Progenitor cell of endocrine pancreas (in vitro differentiated cells): ENCODE results near the gene ACP1. TPM values are rescaled to one million over a fixed set of nuclear protein-coding genes. Genes with fewer than 3 reads are reported as not detected.

Experiments
- DNase-seq: peaks from one replicate; pipeline ENCODE4 v3.0.0; 2021; ENCODE audit warnings: low spot score; ENCODE audit not compliant: unreplicated experiment
- H3K27ac Mint-ChIP-seq: 2 replicates; pipeline ENCODE4 v1.8.0; 2021; ENCODE audit warnings: mild to moderate bottlenecking, moderate library complexity, mixed read lengths
- H3K27me3 Mint-ChIP-seq: 2 replicates; pipeline ENCODE4 v1.8.0; 2021; ENCODE audit warnings: mixed read lengths
- H3K36me3 Mint-ChIP-seq: 2 replicates; pipeline ENCODE4 v1.8.0; 2022; ENCODE audit warnings: mixed read lengths; ENCODE audit not compliant: insufficient read depth
- H3K4me1 Mint-ChIP-seq: 2 replicates; pipeline ENCODE4 v1.8.0; 2021; ENCODE audit warnings: low read depth, mixed read lengths
- H3K4me3 Mint-ChIP-seq: 2 replicates; pipeline ENCODE4 v1.8.0; 2021; ENCODE audit warnings: low read depth, mild to moderate bottlenecking, moderate library complexity, mixed read lengths
- H3K9me3 Mint-ChIP-seq: 2 replicates; pipeline ENCODE4 v1.8.0; 2021; ENCODE audit warnings: low read depth, mixed read lengths
- CTCF ChIP-seq: fragments of 200-600 bp; sonication (generic); IDR thresholded peaks from one replicate; pipeline ENCODE4 v1.5.0; 2021; ENCODE audit warnings: antibody characterized with exemption, mild to moderate bottlenecking; ENCODE audit not compliant: unreplicated experiment
- total RNA-seq: library from RNA; stranded (reverse); gene quantifications from 2 replicates; pipeline ENCODE4 v1.2.1, GENCODE V29; 2021

ACP1 gene
- total RNA-seq, 1 donor from 2014 or later: 111 TPM

GRCh38 chr2:237878-238277 lies 26.9 kb upstream of the ACP1 start:
- TF ChIP-seq CTCF: no peak

GRCh38 chr2:238431-238830 lies 26.3 kb upstream of the ACP1 start:
- Mint-ChIP-seq H3K4me3 (no peak overlapping the region), H3K4me1 (no peaks in the 10 kb centered on the region), H3K27me3 (no peaks in the 10 kb centered on the region), H3K9me3 (no peaks in the 10 kb centered on the region), H3K36me3 (peaks cover 18% of the 10 kb centered on the region), H3K27ac (no peak overlapping the region)
- TF ChIP-seq CTCF: no peak
- DNase-seq: no peak

More at GRCh38 chr2:237878-238277, 26.9 kb upstream of the ACP1 start:
- Mint-ChIP-seq H3K27me3 (no peaks in the 10 kb centered on the region), H3K9me3 (no peaks in the 10 kb centered on the region), H3K4me3 (no peak overlapping the region), H3K36me3 (peaks cover 16% of the 10 kb centered on the region), H3K27ac (no peak overlapping the region), H3K4me1 (no peaks in the 10 kb centered on the region)
- DNase-seq: no peak

- peaks cover 22% of the 10 kb centered on the region for H3K36me3 Mint-ChIP-seq
- no peak for DNase-seq
- H3K4me3 Mint-ChIP-seq: no peak overlapping the region
- no peaks in the 10 kb centered on the region for H3K27me3 Mint-ChIP-seq
- H3K27ac Mint-ChIP-seq: no peak overlapping the region
- no peaks in the 10 kb centered on the region for H3K9me3 Mint-ChIP-seq
- no peaks in the 10 kb centered on the region for H3K4me1 Mint-ChIP-seq
- no peak for TF ChIP-seq CTCF
Measured at GRCh38 chr2:238869-239268, 25.9 kb upstream of the ACP1 start.

- Mint-ChIP-seq H3K36me3 (peaks cover 30% of the 10 kb centered on the region), H3K9me3 (no peaks in the 10 kb centered on the region), H3K27ac (no peak overlapping the region), H3K27me3 (no peaks in the 10 kb centered on the region), H3K4me1 (peaks cover 4% of the 10 kb centered on the region), H3K4me3 (no peak overlapping the region)
- no peak for DNase-seq
- no peak for TF ChIP-seq CTCF
Measured at GRCh38 chr2:244547-244946, 20.2 kb upstream of the ACP1 start.

GRCh38 chr2:246489-247144 lies 18.1 kb upstream of the ACP1 start:
- no peak for DNase-seq
- Mint-ChIP-seq H3K4me1 (peaks cover 9% of the 10 kb centered on the region), H3K4me3 (no peak overlapping the region), H3K27ac (no peak overlapping the region), H3K36me3 (peaks cover 32% of the 10 kb centered on the region), H3K27me3 (no peaks in the 10 kb centered on the region), H3K9me3 (no peaks in the 10 kb centered on the region)
- peak; percentile 68 for TF ChIP-seq CTCF
